Testis (tissue), 3 donors: ENCODE results near the gene FCRLA. TPM values are rescaled to one million over a fixed set of nuclear protein-coding genes. Genes with fewer than 3 reads are reported as not detected.

Experiments
- DNase-seq: peaks from one replicate; pipeline ENCODE4 v3.0.0-alpha.2; 2019
- H3K27ac ChIP-seq, 2 donors: fragments of 200-600 bp; sonication (generic); one replicate each; pipeline ENCODE4 v1.5.1; 2019
- H3K27me3 ChIP-seq: fragments of 200-600 bp; sonication (generic); one replicate; pipeline ENCODE4 v1.5.1; 2019
- H3K36me3 ChIP-seq: fragments of 200-600 bp; sonication (generic); one replicate; pipeline ENCODE4 v1.5.1; 2017; ENCODE audit warnings: low read depth; ENCODE audit errors: missing control alignments
- H3K4me1 ChIP-seq: fragments of 200-600 bp; sonication (generic); one replicate; pipeline ENCODE4 v1.5.1; 2019
- H3K4me3 ChIP-seq, 2 donors: fragments of 200-600 bp; sonication (generic); one replicate each; pipeline ENCODE4 v1.5.1; 2017 to 2019
- H3K9me3 ChIP-seq: fragments of 200-600 bp; sonication (generic); one replicate; pipeline ENCODE4 v1.5.1; 2017
- POLR2A ChIP-seq: fragments of 450-650 bp; IDR thresholded peaks from one replicate; pipeline ENCODE4 v1.6.1; 2017; ENCODE audit warnings: antibody characterized with exemption, mild to moderate bottlenecking, moderate library complexity
- WGBS, 2 donors: methylation state at CpG; one replicate each; pipeline ENCODE4 v1.1.5; 2018; 5-methylcytosine and 5-hydroxymethylcytosine counted together
- intact Hi-C: fragments of 100-400 bp; cut with DNase I; formaldehyde crosslinking; loops from one replicate; pipeline ENCODE4 v1.15.1; 2023; ENCODE audit warnings: low total_unique reads
- polyA plus RNA-seq: library from polyadenylated mRNA; stranded (reverse); fragments of 350-450 nt; fragmentation: Illumina TruSeq; extraction: RNeasy Lipid Tissue Mini Kit (QIAGEN cat#74804); gene quantifications from one replicate; pipeline ENCODE4 v1.2.3, GENCODE V29; 2014; ENCODE audit warnings: low read depth, low replicate concordance; ENCODE audit not compliant: insufficient read depth
- total RNA-seq, 2 donors: library from RNA; depleted of rRNA; stranded (reverse); fragments of >200 nt; gene quantifications; one replicate each; pipeline ENCODE4 v1.2.3, GENCODE V29; 2016
- TF ChIP-seq, protein P1 (sequence below), 3 experiments: fragments of 450-650 bp in 2 of 3; fragments of 200-600 bp in 1 of 3; sonication (generic) in 1 of 3; IDR thresholded peaks; one replicate each; pipeline ENCODE4 v1.5.1; 2016 to 2019; ENCODE audit warnings: antibody characterized with exemption in 3 of 3, mild to moderate bottlenecking in 2 of 3, moderate library complexity in 1 of 3

Gene FCRLA
- total and polyA plus RNA-seq, 3 donors from 2014 or later, result 0.50 TPM; not detected in 2

DNA sequence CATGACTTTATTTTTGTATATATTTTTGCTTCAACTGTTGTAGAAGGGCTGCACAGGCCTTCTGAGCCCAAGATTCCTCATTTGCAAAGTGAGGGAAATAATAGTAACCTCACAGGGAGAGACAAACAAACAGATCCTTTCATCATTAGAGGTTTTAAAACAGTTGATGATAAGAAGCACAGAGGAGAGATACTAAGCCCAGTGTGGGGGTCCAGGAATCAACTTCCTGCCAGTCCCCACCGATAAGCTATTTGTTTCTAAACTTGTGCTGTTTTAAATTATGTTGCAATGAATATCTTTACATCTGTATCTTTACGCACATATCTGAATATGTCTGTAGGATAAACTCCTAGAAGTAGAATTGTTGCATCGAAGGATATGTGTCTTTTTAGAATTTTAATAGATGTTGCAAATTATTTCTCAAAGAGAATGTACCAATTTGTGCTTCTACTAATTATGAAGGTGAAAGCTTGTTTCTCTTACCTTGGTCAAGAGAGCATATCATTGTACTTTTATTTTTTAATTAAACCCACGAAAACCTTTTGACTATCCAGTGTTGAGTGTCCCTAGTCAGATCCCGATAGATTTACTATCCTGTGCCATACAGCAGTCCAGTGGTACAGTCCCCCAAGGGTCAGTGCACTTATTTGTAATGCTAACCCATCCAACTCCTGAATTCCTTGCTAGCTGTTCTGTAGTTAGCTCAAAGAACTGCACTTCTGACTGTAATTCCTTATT, 25.1 kb downstream of the FCRLA start:
- Histone ChIP-seq H3K27me3 (no peaks in the 10 kb centered on the region), H3K4me3 (no peak overlapping the region), H3K36me3 (no peaks in the 10 kb centered on the region), H3K9me3 (no peaks in the 10 kb centered on the region), H3K4me1 (no peaks in the 10 kb centered on the region), H3K27ac (no peak overlapping the region)
- TF ChIP-seq, protein P1, sequence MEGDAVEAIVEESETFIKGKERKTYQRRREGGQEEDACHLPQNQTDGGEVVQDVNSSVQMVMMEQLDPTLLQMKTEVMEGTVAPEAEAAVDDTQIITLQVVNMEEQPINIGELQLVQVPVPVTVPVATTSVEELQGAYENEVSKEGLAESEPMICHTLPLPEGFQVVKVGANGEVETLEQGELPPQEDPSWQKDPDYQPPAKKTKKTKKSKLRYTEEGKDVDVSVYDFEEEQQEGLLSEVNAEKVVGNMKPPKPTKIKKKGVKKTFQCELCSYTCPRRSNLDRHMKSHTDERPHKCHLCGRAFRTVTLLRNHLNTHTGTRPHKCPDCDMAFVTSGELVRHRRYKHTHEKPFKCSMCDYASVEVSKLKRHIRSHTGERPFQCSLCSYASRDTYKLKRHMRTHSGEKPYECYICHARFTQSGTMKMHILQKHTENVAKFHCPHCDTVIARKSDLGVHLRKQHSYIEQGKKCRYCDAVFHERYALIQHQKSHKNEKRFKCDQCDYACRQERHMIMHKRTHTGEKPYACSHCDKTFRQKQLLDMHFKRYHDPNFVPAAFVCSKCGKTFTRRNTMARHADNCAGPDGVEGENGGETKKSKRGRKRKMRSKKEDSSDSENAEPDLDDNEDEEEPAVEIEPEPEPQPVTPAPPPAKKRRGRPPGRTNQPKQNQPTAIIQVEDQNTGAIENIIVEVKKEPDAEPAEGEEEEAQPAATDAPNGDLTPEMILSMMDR (IDR thresholded peaks at IDR 0.05), result no peak
- TF ChIP-seq POLR2A, result no peak
- no peak for DNase-seq
- intact Hi-C loops, result no loop called here
- 65 to 73% methylated on average over 5 of the region's 5 CpGs for WGBS, 2 donors

DNA sequence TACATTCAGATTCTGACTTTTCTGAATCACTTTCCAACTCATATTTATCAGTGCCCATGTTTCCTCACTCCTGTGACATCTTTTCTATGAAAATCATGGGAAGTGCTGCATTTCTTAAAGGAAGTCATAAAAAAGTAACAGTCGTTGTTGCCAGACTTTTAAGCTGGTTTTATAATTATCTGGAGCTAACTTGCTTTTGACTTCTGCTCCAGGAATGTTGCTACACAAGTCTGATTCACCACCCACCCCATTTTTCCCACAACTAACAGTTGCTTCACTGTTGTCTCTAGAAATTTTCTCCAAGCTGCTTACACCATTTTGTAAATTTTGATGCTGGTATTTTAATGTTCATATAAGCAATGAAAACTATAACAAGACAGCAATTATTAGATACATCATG, 26.5 kb downstream of the FCRLA start:
- no peaks in the 10 kb centered on the region for H3K9me3 ChIP-seq
- WGBS, 2 donors, result 39 to 47% methylated on average over 1 of the region's 1 CpG
- H3K4me3 ChIP-seq, result no peak overlapping the region
- TF ChIP-seq, protein P1 (IDR thresholded peaks at IDR 0.05), result no peak
- TF ChIP-seq POLR2A, result no peak
- H3K27ac ChIP-seq, result no peak overlapping the region
- H3K4me1 ChIP-seq, result no peaks in the 10 kb centered on the region
- no peaks in the 10 kb centered on the region for H3K27me3 ChIP-seq
- no peaks in the 10 kb centered on the region for H3K36me3 ChIP-seq
- no peak for DNase-seq
- intact Hi-C loops, result no loop called here

DNA sequence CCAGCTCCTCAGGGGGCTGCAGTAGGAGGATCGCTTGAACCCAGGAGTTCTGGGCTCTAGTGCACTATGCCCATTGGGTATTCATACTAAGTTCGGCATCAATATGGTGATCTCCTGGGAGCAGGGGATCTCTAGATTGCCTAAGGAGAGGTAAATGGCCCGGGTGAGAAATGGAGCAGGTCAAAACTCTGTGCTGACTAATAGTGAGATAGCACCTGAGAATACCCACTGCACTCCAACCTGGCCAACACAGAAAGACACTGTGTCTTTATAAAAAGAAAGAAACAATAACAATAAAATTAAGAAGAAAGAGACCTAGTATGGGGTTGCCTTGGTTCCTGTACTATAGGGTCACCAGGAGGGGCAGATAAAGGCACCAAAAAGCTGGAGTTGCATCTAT, 28.8 kb downstream of the FCRLA start:
- TF ChIP-seq, protein P1 (IDR thresholded peaks at IDR 0.05), result no peak
- no peak for TF ChIP-seq POLR2A
- intact Hi-C loops, result no loop called here
- DNase-seq, result no peak
- Histone ChIP-seq H3K27ac (no peak overlapping the region), H3K4me3 (no peak overlapping the region), H3K9me3 (no peaks in the 10 kb centered on the region), H3K4me1 (no peaks in the 10 kb centered on the region), H3K36me3 (no peaks in the 10 kb centered on the region), H3K27me3 (no peaks in the 10 kb centered on the region)
- 90 to 97% methylated on average over 3 of the region's 3 CpGs for WGBS, 2 donors

DNA sequence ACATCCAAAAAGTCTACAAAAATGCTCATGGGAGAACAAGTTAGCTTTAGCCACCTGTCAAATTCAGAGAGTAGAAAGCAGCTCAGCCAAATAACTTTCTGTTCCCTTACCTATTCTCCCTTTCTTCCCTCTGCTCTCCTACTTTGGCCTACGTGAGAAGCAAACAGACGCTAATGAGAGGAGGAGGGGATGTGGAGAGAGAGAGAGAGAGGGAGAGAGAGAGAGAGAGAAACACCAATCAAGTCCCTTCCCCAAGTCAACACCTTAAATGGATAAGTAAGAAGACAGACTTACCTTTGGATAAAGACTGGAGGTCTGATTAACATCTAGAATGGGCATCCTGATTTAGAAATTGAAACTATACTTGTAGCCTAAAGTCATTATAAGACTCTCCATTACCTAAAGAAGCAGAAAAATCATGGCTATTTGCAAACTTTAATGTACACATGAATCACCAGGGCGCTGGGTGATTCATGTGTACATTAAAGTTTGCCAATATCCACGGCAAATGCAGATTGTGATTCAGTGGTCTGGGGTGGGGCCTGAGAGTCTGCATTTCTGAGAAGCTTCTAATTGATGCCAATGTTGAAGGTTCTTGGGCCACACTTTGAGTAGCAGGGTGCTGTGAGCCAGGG, 29.4 kb downstream of the FCRLA start:
- no peak for DNase-seq
- Histone ChIP-seq H3K27me3 (no peaks in the 10 kb centered on the region), H3K4me1 (no peaks in the 10 kb centered on the region), H3K36me3 (no peaks in the 10 kb centered on the region), H3K4me3 (no peak overlapping the region), H3K9me3 (no peaks in the 10 kb centered on the region), H3K27ac (no peak overlapping the region)
- intact Hi-C loops, result no loop called here
- WGBS, 2 donors, result 74 to 77% methylated on average over 4 of the region's 4 CpGs
- TF ChIP-seq, protein P1 (IDR thresholded peaks at IDR 0.05), result no peak
- no peak for TF ChIP-seq POLR2A
